ENCODE results near the gene SHLD1. TPM values are rescaled to one million over a fixed set of nuclear protein-coding genes. Genes with fewer than 3 reads are reported as not detected.
A peak's percentile ranks its signal among the peaks of the same experiment; 100 is the strongest.
"Not testable (repeated sequence)": the region's sequence is repeated elsewhere in the genome, so short reads cannot be mapped to it uniquely, and the experiment has no call there.

The SHLD1 gene
- polyA plus RNA-seq, 3 donors from 2014 or later = 22.1 to 29.9 (median 27.0) TPM

GRCh38 chr20:5721356-5721755 is 28.8 kb upstream of the SHLD1 start:
- H3K9me3 Mint-ChIP-seq; H3K4me3 Mint-ChIP-seq; H3K36me3 Mint-ChIP-seq; H3K27ac Mint-ChIP-seq; H3K4me1 Mint-ChIP-seq; H3K27me3 Mint-ChIP-seq (ENCODE audit: low read depth in 3 of 3); DNase-seq: not testable (repeated sequence)

GRCh38 chr20:5722927-5723326 is 27.3 kb upstream of the SHLD1 start:
- peak; percentile 4 to 22 (median 11) for DNase-seq
- Mint-ChIP-seq H3K9me3 (peaks cover 0 to 6% (median 0%) of the 10 kb centered on the region in 6 donors), H3K4me1 (no peaks in the 10 kb centered on the region), H3K27ac (peak overlapping the region in 3 of 6 donors; percentile 45 to 48 (median 48)), H3K4me3 (no peak overlapping the region), H3K27me3 (ENCODE audit: low read depth in 3 of 3) (peaks cover 1 to 13% (median 7%) of the 10 kb centered on the region in 3 donors), H3K36me3 (peaks cover 0 to 3% (median 3%) of the 10 kb centered on the region in 3 donors)

DNA sequence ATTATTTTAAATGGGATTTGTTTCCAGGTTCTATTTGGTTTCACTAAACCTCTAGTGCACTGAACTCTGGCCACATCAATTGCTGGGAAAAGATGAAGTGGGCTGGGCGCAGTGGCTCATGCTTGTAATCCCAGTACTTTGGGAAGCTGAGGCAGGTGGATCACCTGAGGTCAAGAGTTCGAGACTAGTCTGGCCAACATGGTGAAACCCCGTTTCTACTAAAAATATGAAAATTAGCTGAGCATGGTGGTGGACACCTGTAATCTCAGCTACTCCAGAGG is 25.1 kb upstream of the SHLD1 start:
- H3K27me3 Mint-ChIP-seq (ENCODE audit: low read depth in 3 of 3) = peaks cover 1 to 10% (median 9%) of the 10 kb centered on the region in 3 donors

DNA sequence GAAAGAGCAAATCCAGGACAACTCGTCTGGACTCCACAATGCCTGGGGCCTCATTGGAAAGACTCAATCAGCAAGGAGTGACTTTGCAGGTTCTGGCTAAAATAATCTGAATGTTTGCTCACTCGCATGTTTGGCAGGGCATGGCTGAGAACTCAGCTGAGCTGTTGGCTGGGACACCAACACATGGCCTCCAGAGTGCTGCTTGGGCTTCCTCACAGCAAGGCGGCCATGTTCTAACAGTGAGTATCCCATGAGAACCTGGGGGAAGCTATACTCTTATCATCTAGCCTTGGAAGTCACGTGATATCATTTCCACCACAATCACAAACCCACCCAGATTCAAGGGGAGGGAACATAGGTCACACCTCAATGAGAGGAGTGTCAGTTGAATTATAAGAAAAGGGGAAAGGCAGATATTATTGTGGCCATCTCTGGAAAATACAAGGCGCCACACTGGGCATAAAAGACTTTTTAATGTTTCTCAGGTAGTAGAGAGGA is 23.1 kb upstream of the SHLD1 start:
- peaks cover 0 to 8% (median 5%) of the 10 kb centered on the region in 3 donors for H3K27me3 Mint-ChIP-seq (ENCODE audit: low read depth in 3 of 3)
- H3K9me3 Mint-ChIP-seq = peaks cover 0 to 6% (median 0%) of the 10 kb centered on the region in 6 donors
- peaks cover 0 to 3% (median 3%) of the 10 kb centered on the region in 3 donors for H3K36me3 Mint-ChIP-seq
- DNase-seq = no peak
- H3K27ac Mint-ChIP-seq = no peak overlapping the region
- H3K4me3 Mint-ChIP-seq = no peak overlapping the region
- H3K4me1 Mint-ChIP-seq = no peaks in the 10 kb centered on the region

More for the DNA sequence above, 25.1 kb upstream of the SHLD1 start:
- not testable (repeated sequence) for DNase-seq, H3K4me1 Mint-ChIP-seq, H3K36me3 Mint-ChIP-seq, H3K9me3 Mint-ChIP-seq, H3K4me3 Mint-ChIP-seq, H3K27ac Mint-ChIP-seq

DNA sequence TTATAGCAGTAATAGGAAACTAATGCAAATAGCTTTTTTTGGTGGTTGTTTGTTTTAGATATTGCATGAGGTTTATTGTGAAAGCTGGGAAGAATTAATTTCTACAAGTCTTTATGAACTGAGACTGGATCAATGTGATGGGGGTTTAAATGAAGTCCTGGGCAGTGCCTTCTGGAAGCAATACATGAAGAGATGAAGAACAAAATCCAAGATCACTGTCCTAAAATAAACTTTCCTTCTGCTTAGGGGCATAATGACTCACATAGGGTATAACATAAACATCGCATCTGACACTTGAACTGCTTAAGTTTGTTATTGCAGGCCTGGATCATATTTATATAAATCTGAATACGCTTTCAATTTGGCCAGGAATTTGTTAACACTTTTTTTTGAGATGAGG is 20.9 kb upstream of the SHLD1 start:
- Mint-ChIP-seq H3K4me3 (no peak overlapping the region), H3K36me3 (peaks cover 0 to 3% (median 3%) of the 10 kb centered on the region in 3 donors), H3K27ac (no peak overlapping the region), H3K9me3 (peaks cover 0 to 6% (median under 1%) of the 10 kb centered on the region in 6 donors), H3K27me3 (ENCODE audit: low read depth in 3 of 3) (peaks cover 3 to 11% (median 5%) of the 10 kb centered on the region in 3 donors), H3K4me1 (no peaks in the 10 kb centered on the region)
- no peak for DNase-seq

DNA sequence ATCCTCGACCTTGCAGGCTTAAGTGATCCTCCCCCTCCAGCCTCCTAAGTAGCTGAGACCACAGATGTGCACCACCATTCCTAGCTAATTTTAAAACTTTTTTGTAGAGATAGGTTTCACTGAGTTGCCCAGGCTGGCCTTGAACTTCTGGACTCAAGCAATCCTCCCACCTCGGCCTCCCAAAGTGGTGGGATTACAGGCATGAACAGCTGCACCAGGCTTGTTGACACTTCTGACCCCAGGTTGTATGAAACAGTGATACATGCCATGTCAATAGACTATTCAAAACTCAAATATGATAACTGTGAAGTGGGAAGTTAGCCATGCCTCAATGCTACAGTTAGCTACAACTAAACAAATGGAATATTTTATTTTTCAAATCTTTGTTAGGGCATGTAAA is 20.1 kb upstream of the SHLD1 start:
- H3K27ac Mint-ChIP-seq = no peak overlapping the region
- peaks cover 3 to 11% (median 6%) of the 10 kb centered on the region in 3 donors for H3K27me3 Mint-ChIP-seq (ENCODE audit: low read depth in 3 of 3)
- no peak overlapping the region for H3K4me3 Mint-ChIP-seq
- H3K9me3 Mint-ChIP-seq = peaks cover 0 to 6% (median under 1%) of the 10 kb centered on the region in 6 donors
- no peaks in the 10 kb centered on the region for H3K4me1 Mint-ChIP-seq
- DNase-seq = no peak
- H3K36me3 Mint-ChIP-seq = peaks cover 0 to 3% (median 0%) of the 10 kb centered on the region in 3 donors

DNA sequence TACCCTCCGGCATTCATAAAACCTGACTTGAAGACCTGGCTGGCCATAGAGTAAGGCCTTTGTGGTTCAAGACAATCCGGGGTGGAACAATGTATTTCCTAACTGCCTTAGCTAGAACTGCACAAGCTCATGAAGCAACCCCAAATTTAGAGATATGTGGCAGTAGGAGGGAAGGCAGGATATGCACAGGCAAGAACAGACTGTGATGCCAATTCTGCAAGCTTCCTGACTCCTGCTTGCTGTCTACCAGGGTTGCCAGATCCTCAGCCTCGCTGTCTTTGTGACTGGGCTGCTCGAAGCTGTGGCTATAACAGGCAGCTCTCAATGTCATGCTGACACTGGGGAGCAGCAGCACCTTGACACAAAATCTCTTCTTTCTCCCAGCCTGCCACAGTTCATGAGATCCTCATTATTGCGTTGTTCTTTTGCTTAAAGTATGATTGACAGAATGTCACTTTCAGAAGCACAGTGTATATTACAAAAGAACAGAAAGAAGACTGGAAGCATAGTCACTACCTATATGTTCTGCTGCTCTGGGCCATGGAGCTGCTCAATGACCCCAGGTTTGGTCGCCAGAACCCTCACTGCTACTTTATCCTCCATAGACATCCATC is 18.3 kb upstream of the SHLD1 start:
- H3K9me3 Mint-ChIP-seq = peaks cover 0 to 4% (median under 1%) of the 10 kb centered on the region in 6 donors
- no peak overlapping the region for H3K4me3 Mint-ChIP-seq
- DNase-seq = no peak
- peaks cover 0 to 3% (median 0%) of the 10 kb centered on the region in 3 donors for H3K36me3 Mint-ChIP-seq
- peaks cover 5 to 15% (median 6%) of the 10 kb centered on the region in 3 donors for H3K27me3 Mint-ChIP-seq (ENCODE audit: low read depth in 3 of 3)
- no peaks in the 10 kb centered on the region for H3K4me1 Mint-ChIP-seq
- no peak overlapping the region for H3K27ac Mint-ChIP-seq

DNA sequence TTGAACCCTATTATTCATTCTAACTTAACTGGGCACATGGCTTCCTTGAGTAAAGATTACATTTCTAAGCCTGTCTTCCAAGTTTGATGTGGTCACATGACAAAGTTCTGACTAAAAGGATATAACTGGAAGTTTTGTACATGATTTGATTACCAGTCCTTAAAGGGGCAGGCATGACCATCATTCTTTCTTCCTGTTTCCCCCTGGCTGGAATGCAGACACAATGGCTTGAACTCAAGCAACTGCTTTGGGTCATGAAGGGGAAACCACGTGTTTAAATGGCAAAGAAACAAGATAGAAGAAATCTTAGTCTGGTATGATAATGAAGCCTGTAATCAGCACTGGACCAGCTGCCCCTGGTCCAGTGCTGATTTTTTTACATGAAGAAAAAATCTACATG is 15.6 kb upstream of the SHLD1 start:
- no peak for DNase-seq
- H3K4me1 Mint-ChIP-seq = no peaks in the 10 kb centered on the region
- H3K36me3 Mint-ChIP-seq = no peaks in the 10 kb centered on the region
- H3K27ac Mint-ChIP-seq = no peak overlapping the region
- H3K27me3 Mint-ChIP-seq (ENCODE audit: low read depth in 3 of 3) = peaks cover 2 to 7% (median 5%) of the 10 kb centered on the region in 3 donors
- no peak overlapping the region for H3K4me3 Mint-ChIP-seq
- peaks cover 0 to 2% (median 0%) of the 10 kb centered on the region in 6 donors for H3K9me3 Mint-ChIP-seq

DNA sequence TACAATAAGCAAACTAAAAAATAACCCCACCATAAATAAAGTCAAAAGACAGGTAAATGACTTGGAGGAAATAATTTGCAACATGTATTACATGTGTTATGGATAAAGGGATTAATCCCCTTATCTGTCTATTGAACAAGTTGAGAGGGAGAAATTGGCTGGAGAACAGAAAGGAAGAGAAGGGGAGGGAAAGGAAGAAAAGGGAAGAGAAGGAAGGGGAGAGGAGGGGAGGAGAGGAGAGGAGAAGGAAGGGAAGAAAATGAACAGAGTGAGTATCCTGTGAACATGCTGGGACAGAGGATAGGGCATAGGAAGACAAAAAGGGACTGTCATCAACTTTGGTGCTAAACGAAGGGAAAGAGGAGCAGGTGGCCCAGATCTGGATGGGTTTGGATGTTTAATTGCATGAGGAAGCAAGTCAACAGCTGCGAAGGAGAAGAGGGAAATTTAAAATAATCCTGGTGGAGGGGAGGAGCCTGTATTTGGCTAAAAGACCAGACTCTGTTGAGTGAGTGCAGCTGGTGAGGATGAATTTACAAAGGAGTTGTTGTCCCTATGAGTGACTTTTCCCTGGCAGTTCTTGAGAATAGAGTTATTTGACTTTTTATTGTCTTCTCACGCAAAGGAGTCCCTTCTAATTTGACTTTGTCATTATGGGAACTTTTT is 14.2 kb upstream of the SHLD1 start:
- Mint-ChIP-seq H3K4me3 (no peak overlapping the region), H3K4me1 (no peaks in the 10 kb centered on the region), H3K27ac (no peak overlapping the region), H3K27me3 (ENCODE audit: low read depth in 3 of 3) (peaks cover 2 to 7% (median 5%) of the 10 kb centered on the region in 3 donors), H3K9me3 (peaks cover 0 to 2% (median 0%) of the 10 kb centered on the region in 6 donors), H3K36me3 (no peaks in the 10 kb centered on the region)
- DNase-seq = no peak

DNA sequence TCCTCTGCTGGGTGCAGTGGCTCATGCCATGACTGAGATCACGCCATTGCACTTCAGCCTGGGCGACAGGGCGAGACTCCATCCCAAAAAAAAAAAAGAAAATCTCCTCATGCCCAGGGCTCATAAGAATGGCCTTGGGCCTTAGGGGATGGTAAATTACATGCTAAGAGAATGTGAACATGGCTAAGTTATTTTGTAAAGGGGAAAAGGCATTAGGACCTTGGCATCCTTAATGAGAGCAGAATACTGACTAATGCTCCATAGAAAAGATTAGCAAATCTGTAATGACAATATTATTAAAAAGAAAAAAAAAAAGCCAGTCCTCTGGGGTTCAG is 12.6 kb upstream of the SHLD1 start:
- Mint-ChIP-seq H3K4me1 (no peaks in the 10 kb centered on the region), H3K27me3 (ENCODE audit: low read depth in 3 of 3) (peaks cover 2 to 7% (median 4%) of the 10 kb centered on the region in 3 donors), H3K36me3 (no peaks in the 10 kb centered on the region), H3K4me3 (no peak overlapping the region), H3K9me3 (peaks cover 0 to 2% (median 0%) of the 10 kb centered on the region in 6 donors), H3K27ac (no peak overlapping the region)
- DNase-seq = no peak

GRCh38 chr20:5737966-5738365 is 12.2 kb upstream of the SHLD1 start:
- no peaks in the 10 kb centered on the region for H3K4me1 Mint-ChIP-seq
- no peak overlapping the region for H3K27ac Mint-ChIP-seq
- peaks cover 0 to 2% (median 0%) of the 10 kb centered on the region in 6 donors for H3K9me3 Mint-ChIP-seq
- H3K36me3 Mint-ChIP-seq = no peaks in the 10 kb centered on the region
- DNase-seq = no peak
- H3K27me3 Mint-ChIP-seq (ENCODE audit: low read depth in 3 of 3) = peaks cover 2 to 6% (median 4%) of the 10 kb centered on the region in 3 donors
- H3K4me3 Mint-ChIP-seq = no peak overlapping the region

- H3K4me3 Mint-ChIP-seq; H3K27me3 Mint-ChIP-seq (ENCODE audit: low read depth in 3 of 3); DNase-seq; H3K27ac Mint-ChIP-seq; H3K9me3 Mint-ChIP-seq; H3K4me1 Mint-ChIP-seq; H3K36me3 Mint-ChIP-seq: not testable (repeated sequence)
These were observed 9.6 kb upstream of the SHLD1 start for GRCh38 chr20:5740643-5741042.

GRCh38 chr20:5741089-5741488 is 9.1 kb upstream of the SHLD1 start:
- H3K9me3 Mint-ChIP-seq = no peaks in the 10 kb centered on the region
- H3K27me3 Mint-ChIP-seq (ENCODE audit: low read depth in 3 of 3) = peaks cover 0 to 4% (median 2%) of the 10 kb centered on the region in 3 donors
- H3K27ac Mint-ChIP-seq = no peak overlapping the region
- no peaks in the 10 kb centered on the region for H3K4me1 Mint-ChIP-seq
- H3K36me3 Mint-ChIP-seq = no peaks in the 10 kb centered on the region
- H3K4me3 Mint-ChIP-seq = no peak overlapping the region
- no peak for DNase-seq

DNA sequence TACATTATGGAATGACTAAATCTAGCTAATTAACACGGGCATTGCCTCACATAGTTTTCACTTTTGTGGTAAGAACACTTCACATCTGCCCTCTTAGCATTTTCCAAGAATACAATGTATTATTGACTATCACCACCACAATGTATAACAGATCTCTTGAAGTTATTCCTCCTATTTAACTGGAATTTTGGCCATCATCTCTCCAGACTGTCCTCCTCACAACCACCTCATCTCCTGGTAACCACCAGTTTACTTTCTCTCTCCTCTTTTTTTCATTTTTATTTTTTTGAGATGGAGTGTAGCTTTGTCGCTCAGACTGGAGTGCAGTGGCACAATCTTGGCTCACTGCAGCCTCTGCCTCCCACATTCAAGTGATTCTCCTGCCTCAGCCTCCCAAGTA is 8.2 kb upstream of the SHLD1 start:
- H3K9me3 Mint-ChIP-seq = no peaks in the 10 kb centered on the region
- H3K27ac Mint-ChIP-seq = no peak overlapping the region
- DNase-seq = no peak
- H3K4me3 Mint-ChIP-seq = no peak overlapping the region
- H3K36me3 Mint-ChIP-seq = no peaks in the 10 kb centered on the region
- no peaks in the 10 kb centered on the region for H3K4me1 Mint-ChIP-seq
- H3K27me3 Mint-ChIP-seq (ENCODE audit: low read depth in 3 of 3) = peaks cover 0 to 4% (median 4%) of the 10 kb centered on the region in 3 donors

Measured in immature natural killer cell (primary cell).